Measurements from ENCODE around the gene BBS7.

The BBS7 gene

DNA sequence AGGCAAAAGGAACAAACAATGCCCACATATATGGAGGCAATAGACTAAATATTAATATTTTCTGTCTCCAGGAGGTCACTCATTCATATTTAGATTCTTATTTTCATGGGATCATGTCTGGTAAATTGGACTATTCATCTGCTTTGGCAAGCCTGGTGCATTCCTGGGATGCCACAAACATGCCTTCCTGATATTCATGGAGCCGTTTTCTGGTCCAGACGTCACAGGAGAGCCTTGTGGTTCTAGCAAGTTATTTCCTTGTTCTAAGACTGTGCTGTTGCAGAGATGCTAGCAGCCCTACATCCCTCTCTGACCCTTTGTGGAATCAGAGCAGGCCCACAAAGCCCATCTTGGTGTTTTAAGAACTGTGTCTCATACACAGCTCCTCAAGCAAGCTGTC lies 85.3 kb downstream of the BBS7 start:
- Histone ChIP-seq H3K4me1 (ENCODE audit: control insufficient read depth, insufficient read depth, low read length) (no peaks in the 10 kb centered on the region), H3K4me3 (ENCODE audit: low read length) (no peak overlapping the region), H3K36me3 (ENCODE audit: control insufficient read depth, insufficient read depth, low read length) (no peaks in the 10 kb centered on the region), H3K27me3 (ENCODE audit: control insufficient read depth, insufficient read depth, low read length) (no peaks in the 10 kb centered on the region), H3K9ac (ENCODE audit: low read length) (no peak overlapping the region), H3K27ac (ENCODE audit: low read depth, low read length) (peak overlapping the region; percentile 64)

DNA sequence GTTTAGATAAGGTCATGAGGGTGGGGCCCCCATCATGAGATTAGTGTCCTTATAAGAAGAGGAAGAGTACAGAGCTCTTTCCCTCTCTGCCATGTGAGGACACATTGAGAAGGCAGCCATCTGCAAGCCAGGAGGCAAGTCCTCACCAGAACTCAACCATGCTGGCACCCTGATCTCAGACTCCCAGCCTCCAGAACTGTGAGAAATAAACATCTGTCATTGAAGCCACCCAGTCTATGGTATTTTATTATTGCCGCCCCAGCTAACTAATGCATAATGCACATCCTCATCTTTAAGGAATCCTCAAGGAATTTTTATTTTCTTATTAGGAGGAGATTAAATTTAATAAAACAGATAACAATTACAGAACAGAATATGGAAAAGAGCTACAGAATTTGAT lies 85.9 kb downstream of the BBS7 start:
- H3K4me3 ChIP-seq (ENCODE audit: low read length) = no peak overlapping the region
- no peak overlapping the region for H3K9ac ChIP-seq (ENCODE audit: low read length)
- H3K27ac ChIP-seq (ENCODE audit: low read depth, low read length) = no peak overlapping the region
- H3K36me3 ChIP-seq (ENCODE audit: control insufficient read depth, insufficient read depth, low read length) = no peaks in the 10 kb centered on the region
- no peaks in the 10 kb centered on the region for H3K27me3 ChIP-seq (ENCODE audit: control insufficient read depth, insufficient read depth, low read length)
- H3K4me1 ChIP-seq (ENCODE audit: control insufficient read depth, insufficient read depth, low read length) = no peaks in the 10 kb centered on the region

DNA sequence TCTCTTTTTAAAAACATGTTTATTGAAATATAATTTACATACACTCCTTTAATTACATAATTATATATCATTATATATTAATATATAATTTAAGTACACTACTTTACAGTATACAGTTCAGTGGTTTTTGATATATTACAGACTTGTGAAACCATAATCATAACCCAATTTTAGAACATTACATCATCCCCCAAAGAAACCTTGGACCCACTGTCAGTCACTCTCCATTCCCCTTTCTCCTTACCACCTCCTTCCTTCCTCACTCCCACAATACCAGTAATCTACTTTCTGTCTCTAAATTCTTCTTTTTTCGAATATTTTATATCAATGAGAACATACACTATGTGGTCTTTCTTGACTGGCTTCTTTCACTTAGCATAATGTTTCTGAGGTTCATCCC lies 87.1 kb downstream of the BBS7 start:
- Histone ChIP-seq H3K4me3 (ENCODE audit: low read length) (no peak overlapping the region), H3K9ac (ENCODE audit: low read length) (no peak overlapping the region), H3K27ac (ENCODE audit: low read depth, low read length) (no peak overlapping the region), H3K4me1 (ENCODE audit: control insufficient read depth, insufficient read depth, low read length) (no peaks in the 10 kb centered on the region), H3K27me3 (ENCODE audit: control insufficient read depth, insufficient read depth, low read length) (no peaks in the 10 kb centered on the region), H3K36me3 (ENCODE audit: control insufficient read depth, insufficient read depth, low read length) (no peaks in the 10 kb centered on the region)

DNA sequence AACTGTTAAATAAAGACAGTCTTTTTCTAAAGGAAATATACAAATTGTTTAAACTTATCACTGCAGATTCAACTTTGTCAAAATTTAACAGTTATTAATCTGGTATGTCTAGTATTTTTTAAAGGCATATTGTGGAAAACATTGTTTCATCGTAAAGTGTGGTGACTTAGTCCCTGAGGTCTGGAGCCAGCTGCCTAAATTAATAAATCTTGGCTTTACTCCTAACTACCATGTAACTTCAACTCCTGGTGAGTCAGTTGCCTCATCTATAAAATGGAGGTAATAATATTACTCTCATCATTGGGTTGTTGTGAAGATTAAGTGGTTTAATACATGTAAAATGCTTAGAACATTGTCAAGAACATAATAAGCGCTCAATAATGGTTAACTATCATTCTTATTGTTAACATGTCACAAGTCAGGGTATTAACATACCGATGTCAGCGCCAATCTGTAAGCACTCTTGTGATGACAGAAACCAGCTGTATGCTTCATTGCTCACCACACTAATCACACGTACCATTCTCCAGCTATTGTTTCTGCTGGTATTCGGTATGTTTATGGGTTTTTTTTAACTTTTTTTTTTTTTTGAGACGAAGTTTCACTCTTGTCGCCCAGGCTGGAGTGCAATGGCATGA lies 91.2 kb downstream of the BBS7 start:
- Histone ChIP-seq H3K36me3 (ENCODE audit: control insufficient read depth, insufficient read depth, low read length) (no peaks in the 10 kb centered on the region), H3K27me3 (ENCODE audit: control insufficient read depth, insufficient read depth, low read length) (no peaks in the 10 kb centered on the region), H3K4me1 (ENCODE audit: control insufficient read depth, insufficient read depth, low read length) (no peaks in the 10 kb centered on the region), H3K4me3 (ENCODE audit: low read length) (no peak overlapping the region), H3K27ac (ENCODE audit: low read depth, low read length) (no peak overlapping the region), H3K9ac (ENCODE audit: low read length) (no peak overlapping the region)

DNA sequence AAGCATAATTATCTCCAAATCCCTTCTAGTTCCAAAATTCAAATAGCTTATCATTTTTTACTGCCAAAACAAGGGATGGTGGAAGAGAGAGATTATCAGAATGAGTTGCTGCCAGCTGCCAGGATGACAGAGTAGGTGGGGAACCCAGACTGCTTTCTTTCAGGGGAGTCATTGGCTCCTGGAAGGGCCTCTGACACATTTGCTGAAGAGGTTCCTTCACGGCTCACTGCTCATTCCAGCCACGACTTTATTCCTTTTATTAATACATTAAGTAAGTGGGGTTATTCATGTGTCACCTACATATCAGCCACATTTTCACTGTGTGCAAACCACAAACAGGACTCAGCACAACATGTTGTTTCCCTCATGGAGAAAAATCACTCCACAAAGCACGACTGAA lies 92.6 kb downstream of the BBS7 start:
- Histone ChIP-seq H3K27ac (ENCODE audit: low read depth, low read length) (no peak overlapping the region), H3K27me3 (ENCODE audit: control insufficient read depth, insufficient read depth, low read length) (no peaks in the 10 kb centered on the region), H3K4me1 (ENCODE audit: control insufficient read depth, insufficient read depth, low read length) (no peaks in the 10 kb centered on the region), H3K9ac (ENCODE audit: low read length) (no peak overlapping the region), H3K36me3 (ENCODE audit: control insufficient read depth, insufficient read depth, low read length) (no peaks in the 10 kb centered on the region), H3K4me3 (ENCODE audit: low read length) (no peak overlapping the region)

DNA sequence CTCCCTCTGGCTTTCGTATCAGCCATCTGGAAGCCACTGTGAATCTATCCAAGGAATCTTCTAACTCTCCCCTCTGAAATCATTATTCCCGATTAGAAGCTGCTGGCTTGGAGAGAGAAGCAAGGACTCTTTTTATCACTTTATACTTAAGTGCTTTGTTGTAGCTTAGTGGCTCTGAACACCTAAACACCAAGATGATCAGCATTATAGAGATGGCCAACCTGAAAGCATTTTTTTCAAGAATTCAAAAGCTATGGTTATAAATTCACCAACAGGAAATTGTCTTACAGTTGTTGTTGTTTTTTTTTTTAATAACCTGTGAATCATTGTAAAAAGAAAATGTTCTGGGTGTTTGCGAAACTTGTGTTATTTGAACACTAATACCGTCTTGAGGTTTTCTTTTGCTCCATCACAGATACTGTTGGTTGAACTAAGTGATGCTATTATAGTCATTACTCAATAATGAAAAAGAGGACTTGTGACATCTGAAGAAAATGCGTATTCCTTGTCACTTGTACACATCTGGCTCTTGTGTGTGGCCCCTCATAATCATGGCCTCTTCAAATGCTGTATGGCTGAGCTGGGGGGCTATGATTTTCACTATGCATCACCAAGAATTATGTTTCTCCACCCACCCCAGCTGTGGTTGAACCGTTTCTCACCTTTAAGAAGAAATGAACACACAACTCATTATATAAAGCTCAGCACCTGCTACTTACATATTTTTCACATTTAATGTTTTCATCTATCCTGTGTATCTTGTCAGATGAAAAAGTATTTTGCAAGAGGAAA lies 93.5 kb downstream of the BBS7 start:
- Histone ChIP-seq H3K9ac (ENCODE audit: low read length) (no peak overlapping the region), H3K4me3 (ENCODE audit: low read length) (no peak overlapping the region), H3K27me3 (ENCODE audit: control insufficient read depth, insufficient read depth, low read length) (no peaks in the 10 kb centered on the region), H3K36me3 (ENCODE audit: control insufficient read depth, insufficient read depth, low read length) (no peaks in the 10 kb centered on the region), H3K27ac (ENCODE audit: low read depth, low read length) (no peak overlapping the region), H3K4me1 (ENCODE audit: control insufficient read depth, insufficient read depth, low read length) (no peaks in the 10 kb centered on the region)
